DMS53 treated with DMSO at 0.1 percent for 48 hours (cell line): ENCODE results near the gene FABP6.
"Not testable (repeated sequence)": the region's sequence is repeated elsewhere in the genome, so short reads cannot be mapped to it uniquely, and the experiment has no call there.

ENCODE experiments used
- DNase-seq: peaks from one replicate; lab custom pipeline; 2025; ENCODE audit not compliant: unreplicated experiment; lab: John Stamatoyannopoulos, UW

FABP6 gene

GRCh38 chr5:160219356-160219755 lies 9.9 kb upstream of the FABP6 start:
- no peak for DNase-seq

- DNase-seq = no peak
Measured at GRCh38 chr5:160221082-160221481, 8.2 kb upstream of the FABP6 start.

GRCh38 chr5:160227012-160227411 lies 2.3 kb upstream of the FABP6 start:
- DNase-seq = no peak

- no peak for DNase-seq
Measured at GRCh38 chr5:160230686-160231527, 1.6 kb downstream of the FABP6 start.

GRCh38 chr5:160231783-160232342 lies 2.6 kb downstream of the FABP6 start:
- no peak for DNase-seq

- no peak for DNase-seq
Measured at GRCh38 chr5:160233215-160233614, 3.9 kb downstream of the FABP6 start.

GRCh38 chr5:160235731-160236130 lies 6.4 kb downstream of the FABP6 start:
- DNase-seq = no peak

GRCh38 chr5:160237571-160238093 lies 8.3 kb downstream of the FABP6 start:
- no peak for DNase-seq

GRCh38 chr5:160240350-160240749 lies 11.0 kb downstream of the FABP6 start:
- DNase-seq = no peak

GRCh38 chr5:160242145-160242544 lies 12.8 kb downstream of the FABP6 start:
- no peak for DNase-seq

- DNase-seq = no peak
Measured at GRCh38 chr5:160245506-160246086, 16.3 kb downstream of the FABP6 start.

- DNase-seq = not testable (repeated sequence)
Measured at GRCh38 chr5:160249570-160249969, 20.3 kb downstream of the FABP6 start.

GRCh38 chr5:160250226-160250625 lies 20.9 kb downstream of the FABP6 start:
- no peak for DNase-seq

GRCh38 chr5:160250826-160251225 lies 21.5 kb downstream of the FABP6 start:
- no peak for DNase-seq

GRCh38 chr5:160251406-160252155 lies 22.3 kb downstream of the FABP6 start:
- no peak for DNase-seq

GRCh38 chr5:160252916-160253315 lies 23.6 kb downstream of the FABP6 start:
- DNase-seq = no peak

- no peak for DNase-seq
Measured at GRCh38 chr5:160253441-160253840, 24.1 kb downstream of the FABP6 start.

GRCh38 chr5:160254706-160255105 lies 25.4 kb downstream of the FABP6 start:
- no peak for DNase-seq

- DNase-seq = no peak
Measured at GRCh38 chr5:160259341-160259740, 30.0 kb downstream of the FABP6 start.

GRCh38 chr5:160260006-160260775 lies 30.9 kb downstream of the FABP6 start:
- DNase-seq = no peak
